HCT116 (cell line): ENCODE data around the gene ERVH48-1. TPM values are rescaled to one million over a fixed set of nuclear protein-coding genes. Genes with fewer than 3 reads are reported as not detected.

Source experiments
- ATAC-seq: fragments of 200-7000 bp; cut with Tn5 transposase; 2 replicates; pipeline ENCODE4 v1.9.1; 2020; ENCODE audit warnings: mild to moderate bottlenecking, moderate library complexity
- BruUV-seq: library from RNA; stranded (reverse); fragments of 400-500 nt; replicated peaks from 2 replicates; lab custom pipeline; 2021; lab: Mats Ljungman, UMichigan
- CTCF ChIA-PET: fragments of 300-600 bp; sonication (Branson Sonifier 250); formaldehyde crosslinking; loops from one replicate; lab custom pipeline; 2021; ENCODE audit warnings: antibody characterized with exemption; lab: Charles Lee
- POLR2A ChIA-PET: fragments of 300-600, 350-600 bp; sonication (Branson Sonifier 250); formaldehyde crosslinking; loops from one replicate; lab custom pipeline; 2021; ENCODE audit warnings: antibody characterized with exemption; lab: Charles Lee
- RAD21 ChIA-PET, 2 experiments: fragments of 300-600 bp; sonication (Branson Sonifier 250); formaldehyde crosslinking; loops; one replicate each; lab custom pipeline; 2023; ENCODE audit warnings: low total read pairs in 2 of 2; ENCODE audit not compliant: uncharacterized antibody in 2 of 2, unreplicated experiment in 2 of 2, low non-redundant PET in 1 of 2; lab: Charles Lee
- DNase-seq: peaks from one replicate; pipeline ENCODE4 v3.0.0-alpha.2; 2010; ENCODE audit warnings: low read depth, low spot score
- H2AFZ ChIP-seq: fragments of 200-600 bp; shearing (Covaris generic), sonication (generic); 2 replicates; pipeline ENCODE4 v1.6.1; 2017; ENCODE audit warnings: low read depth, mixed run types, mixed read lengths, antibody characterized with exemption, low read length; ENCODE audit not compliant: poor library complexity, severe bottlenecking
- H3K27ac ChIP-seq: 2 replicates; pipeline ENCODE4 v1.5.1; 2012; ENCODE audit warnings: low read depth, low read length
- H3K27me3 ChIP-seq: fragments of 200-600 bp; sonication (generic); 2 replicates; pipeline ENCODE4 v1.6.1; 2016; ENCODE audit warnings: mixed run types, low read length, mixed read lengths; ENCODE audit not compliant: insufficient read depth
- H3K36me3 ChIP-seq, 2 experiments: fragments of 200-500 bp in 1 of 2; fragments of 200-600 bp in 1 of 2; sonication (Bioruptor generic) in 1 of 2; sonication (generic) in 1 of 2; 2 replicates each; pipeline versions ENCODE4 v1.5.1 to v1.6.1; 2014 to 2016; ENCODE audit warnings: low read length in 2 of 2, inconsistent platforms in 1 of 2, mixed read lengths in 1 of 2, mixed run types in 1 of 2; ENCODE audit not compliant: insufficient read depth in 2 of 2, control insufficient read depth in 1 of 2
- H3K4me1 ChIP-seq, 2 experiments: fragments of 200-600 bp in 1 of 2; sonication (generic) in 1 of 2; 2 replicates each; pipeline versions ENCODE4 v1.5.1 to v1.6.1; 2012 to 2017; ENCODE audit warnings: low read length in 2 of 2, inconsistent platforms in 1 of 2, mild to moderate bottlenecking in 1 of 2, mixed read lengths in 1 of 2, mixed run types in 1 of 2, moderate library complexity in 1 of 2; ENCODE audit not compliant: insufficient read depth in 2 of 2, control insufficient read depth in 1 of 2
- H3K4me2 ChIP-seq: fragments of 200-600 bp; sonication (generic); 2 replicates; pipeline ENCODE4 v1.6.1; 2017; ENCODE audit warnings: mixed run types, low read length, mixed read lengths
- H3K4me3 ChIP-seq, 2 experiments: fragments of 200-600 bp in 1 of 2; sonication (generic) in 1 of 2; replicated peaks in 1 of 2; 2 replicates each; pipeline ENCODE4 v1.5.1; 2011 to 2016; ENCODE audit warnings: low read length in 2 of 2, control low read depth in 1 of 2, low read depth in 1 of 2, mild to moderate bottlenecking in 1 of 2, mixed read lengths in 1 of 2, mixed run types in 1 of 2
- H3K79me2 ChIP-seq: fragments of 200-600 bp; sonication (generic); 2 replicates; pipeline ENCODE4 v1.6.1; 2017; ENCODE audit warnings: mild to moderate bottlenecking, mixed run types, low read length, moderate library complexity, mixed read lengths; ENCODE audit not compliant: insufficient read depth
- H3K9ac ChIP-seq: fragments of 200-600 bp; sonication (generic); 2 replicates; pipeline ENCODE4 v1.6.1; 2016; ENCODE audit warnings: low read length, mixed read lengths
- H3K9me2 ChIP-seq: fragments of 200-600 bp; sonication (generic), shearing (Covaris generic); 2 replicates; pipeline ENCODE4 v1.6.1; 2017; ENCODE audit warnings: mixed run types, mild to moderate bottlenecking, moderate library complexity; ENCODE audit not compliant: insufficient read depth
- H3K9me3 ChIP-seq, 2 experiments: fragments of 200-500 bp in 1 of 2; fragments of 200-600 bp in 1 of 2; sonication (Bioruptor generic) in 1 of 2; sonication (generic) in 1 of 2; 2 replicates each; pipeline ENCODE4 v1.6.1; 2014 to 2017; ENCODE audit warnings: low read length in 2 of 2, mixed read lengths in 2 of 2, inconsistent platforms in 1 of 2, low read depth in 1 of 2, mild to moderate bottlenecking in 1 of 2, mixed run types in 1 of 2, moderate library complexity in 1 of 2; ENCODE audit not compliant: control insufficient read depth in 1 of 2, insufficient read depth in 1 of 2
- H4K20me1 ChIP-seq: fragments of 200-600 bp; sonication (generic), shearing (Covaris generic); 2 replicates; pipeline ENCODE4 v1.6.1; 2017; ENCODE audit warnings: mixed run types, mild to moderate bottlenecking, moderate library complexity; ENCODE audit not compliant: insufficient read depth
- ATF3 ChIP-seq: IDR thresholded peaks from 2 replicates; pipeline ENCODE4 v1.6.1; 2012
- CBX3 ChIP-seq: IDR thresholded peaks from 2 replicates; pipeline ENCODE4 v1.6.1; 2012; ENCODE audit warnings: low read depth
- EZH2phosphoT487 ChIP-seq: fragments of 200-600 bp; IDR thresholded peaks from 2 replicates; pipeline ENCODE4 v1.6.1; 2018; ENCODE audit warnings: antibody characterized with exemption, borderline replicate concordance
- intact Hi-C: fragments of 100-400 bp; cut with micrococcal nuclease; formaldehyde crosslinking; loops from 2 replicates; pipeline ENCODE4 v1.10.0; 2022
- microRNA-seq: library from miRNA; unstranded; fragments of <30 nt; microRNA quantifications from one replicate; pipeline ENCODE4, GENCODE V29; 2016; ENCODE audit warnings: borderline number of aligned reads
- total RNA-seq: library from RNA; stranded (reverse); gene quantifications from one replicate; pipeline ENCODE4 v1.2.1, GENCODE V29; 2021; ENCODE audit not compliant: unreplicated experiment

ERVH48-1 gene
- total RNA-seq, 1 experiment from 2014 or later = not detected

- H3K9ac ChIP-seq = no peak overlapping the region
- intact Hi-C loops = loop anchor here (10.0 kb wide), 1 partner anchor 983 kb away; no protein-coding TSS in a partner anchor
- POLR2A ChIA-PET = no interaction called here
- CTCF ChIA-PET = no interaction called here
- no peak overlapping the region for H3K4me2 ChIP-seq
- H3K27me3 ChIP-seq = no peaks in the 10 kb centered on the region
- no TSS peak for BruUV-seq
- H3K27ac ChIP-seq = no peak overlapping the region
- H3K9me3 ChIP-seq = no peaks in the 10 kb centered on the region
- TF ChIP-seq EZH2phosphoT487 (no peak), CBX3 (no peak), ATF3 (no peak)
- H3K9me2 ChIP-seq = no peaks in the 10 kb centered on the region
- H3K4me3 ChIP-seq = no peak overlapping the region
- no peaks in the 10 kb centered on the region; the same call in 1 of the 2 replicates for H4K20me1 ChIP-seq
- H3K36me3 ChIP-seq = peaks cover 32 to 76% of the 10 kb centered on the region in 2 experiments
- no peaks in the 10 kb centered on the region for H3K4me1 ChIP-seq
- H3K79me2 ChIP-seq = peaks cover 100% of the 10 kb centered on the region
- RAD21 ChIA-PET = no interaction called here
- DNase-seq (no peak), ATAC-seq (no peak)
- no peak overlapping the region for H2AFZ ChIP-seq
Measured at GRCh38 chr21:42868196-42868595, 57.2 kb downstream of the ERVH48-1 start.

Small RNA genes lying within 50 kb of the gene (microRNA-seq; reads per million reads assigned to microRNA genes)
- gene MIR5692B = not detected

Other genes with a start within 250 kb of the ERVH48-1 start
- 34.8 TPM for gene WDR4, start 46.1 kb downstream of the ERVH48-1 start, total RNA-seq
- gene NDUFV3, start 32.3 kb downstream of the ERVH48-1 start, total RNA-seq = 35.2 TPM
- 12.7 TPM for gene PKNOX1, start 48.9 kb upstream of the ERVH48-1 start, total RNA-seq
- gene CBS, start 150.2 kb upstream of the ERVH48-1 start, total RNA-seq = 1.4 TPM
- gene U2AF1, start 181.9 kb upstream of the ERVH48-1 start, total RNA-seq = 26.1 TPM
- gene CRYAA, start 243.4 kb upstream of the ERVH48-1 start, total RNA-seq = not detected